Measurements from ENCODE around the gene TBX15. TPM values are rescaled to one million over a fixed set of nuclear protein-coding genes. Genes with fewer than 3 reads are reported as not detected.
"Not testable (repeated sequence)": the region's sequence is repeated elsewhere in the genome, so short reads cannot be mapped to it uniquely, and the experiment has no call there.

Gene TBX15
- total RNA-seq, 2 experiments from 2014 or later = not detected

DNA sequence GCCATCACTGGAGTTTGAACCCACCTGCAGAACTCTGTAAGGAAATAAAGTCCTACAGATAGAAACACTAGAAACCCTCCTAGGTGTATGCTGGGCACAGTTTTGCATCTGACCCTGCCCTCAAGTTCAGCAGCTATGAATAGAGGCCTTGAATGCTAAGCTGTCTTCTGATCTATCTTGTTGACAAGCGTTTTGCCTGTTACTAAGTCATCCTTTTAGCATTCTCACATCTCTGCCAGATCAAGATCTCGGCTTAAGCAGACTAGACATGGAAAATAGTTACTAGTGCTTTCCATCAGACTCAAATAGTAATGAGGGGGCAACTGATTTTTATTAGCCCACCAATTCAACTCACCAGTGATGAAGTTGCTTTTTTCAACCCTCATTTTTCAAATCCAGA is 10.5 kb downstream of the TBX15 start:
- DNase-seq = no peak
- Mint-ChIP-seq H3K27me3 (peaks cover 56% of the 10 kb centered on the region), H3K36me3 (ENCODE audit: low read depth) (peaks cover 8% of the 10 kb centered on the region), H3K9me3 (no peaks in the 10 kb centered on the region), H3K4me3 (no peak overlapping the region), H3K4me1 (no peaks in the 10 kb centered on the region), H3K27ac (no peak overlapping the region)
- ChIA-PET CTCF (no interaction called here), POLR2A (no interaction called here)

DNA sequence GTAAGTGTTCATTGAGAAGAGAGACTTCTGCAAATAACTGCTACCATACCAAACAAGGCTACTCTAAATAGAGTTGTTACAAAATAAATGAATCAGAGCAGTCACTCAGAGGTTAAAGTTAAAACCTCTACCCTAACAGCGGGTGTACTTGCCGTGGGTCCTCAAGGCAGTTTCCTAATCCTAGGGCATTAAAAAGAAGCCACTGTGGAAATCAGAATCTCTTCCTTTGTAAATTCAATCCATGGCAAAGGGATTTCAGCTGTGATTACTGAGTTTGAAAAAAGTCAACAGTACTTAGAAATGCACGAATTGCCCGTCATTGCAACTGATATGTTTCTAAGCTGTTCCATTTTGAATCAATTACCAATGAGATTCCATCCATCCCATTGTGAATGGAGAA is 13.5 kb downstream of the TBX15 start:
- ChIA-PET POLR2A (no interaction called here), CTCF (no interaction called here)
- Mint-ChIP-seq H3K9me3 (no peaks in the 10 kb centered on the region), H3K4me3 (no peak overlapping the region), H3K27me3 (peaks cover 33% of the 10 kb centered on the region), H3K36me3 (ENCODE audit: low read depth) (peaks cover 3% of the 10 kb centered on the region), H3K27ac (no peak overlapping the region), H3K4me1 (no peaks in the 10 kb centered on the region)
- no peak for DNase-seq

DNA sequence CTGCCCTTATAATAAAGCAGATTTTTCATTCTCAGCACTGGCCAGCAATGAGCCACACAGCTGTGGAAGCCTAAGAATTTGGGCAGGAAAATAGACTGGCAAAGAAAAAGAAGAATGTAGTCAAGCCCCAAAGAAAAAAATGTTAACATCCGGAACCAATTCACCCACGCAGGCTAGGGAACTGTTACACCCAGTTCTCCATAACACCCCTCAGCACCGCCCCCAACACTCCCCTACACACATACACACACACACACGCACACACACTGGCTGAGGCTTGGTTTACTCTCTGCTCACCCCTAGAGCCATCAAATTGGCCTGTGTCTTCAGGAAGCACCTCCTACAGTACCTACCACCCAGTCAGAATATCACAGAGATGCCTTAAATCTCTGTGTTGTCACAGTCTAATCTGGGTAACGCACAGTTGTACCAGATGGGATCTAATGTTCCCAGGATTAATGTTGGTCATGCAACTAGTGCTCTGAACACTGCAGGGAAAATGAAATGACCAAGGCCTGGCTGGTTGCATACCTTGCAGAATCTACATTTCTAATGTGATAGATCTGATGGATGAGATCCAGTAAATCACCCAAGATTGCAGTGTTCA is 14.5 kb downstream of the TBX15 start:
- DNase-seq = no peak
- Mint-ChIP-seq H3K4me3 (no peak overlapping the region), H3K4me1 (no peaks in the 10 kb centered on the region), H3K9me3 (no peaks in the 10 kb centered on the region), H3K27ac (no peak overlapping the region), H3K27me3 (peaks cover 25% of the 10 kb centered on the region), H3K36me3 (ENCODE audit: low read depth) (no peaks in the 10 kb centered on the region)
- CTCF ChIA-PET = no interaction called here
- POLR2A ChIA-PET = no interaction called here

DNA sequence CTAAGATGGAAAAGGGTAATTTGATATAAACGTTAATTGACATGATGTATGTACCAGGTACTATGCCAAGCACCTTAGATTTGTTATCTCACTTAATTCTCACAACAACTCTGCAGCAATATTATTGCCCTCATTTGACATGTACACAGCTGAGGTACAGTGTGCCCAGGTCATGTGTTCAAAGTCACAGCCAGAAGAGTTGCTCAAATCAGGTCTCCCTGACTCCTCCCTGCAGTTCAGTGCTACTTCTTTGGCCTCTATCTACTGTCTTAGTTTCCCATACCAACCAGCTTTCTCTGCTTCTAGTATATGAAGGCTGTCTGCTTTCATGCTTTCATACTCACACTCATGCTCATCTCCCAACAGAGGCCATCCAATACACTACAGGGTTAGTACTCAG is 15.1 kb downstream of the TBX15 start:
- Mint-ChIP-seq H3K36me3 (ENCODE audit: low read depth) (no peaks in the 10 kb centered on the region), H3K27ac (no peak overlapping the region), H3K4me3 (no peak overlapping the region), H3K9me3 (no peaks in the 10 kb centered on the region), H3K27me3 (peaks cover 19% of the 10 kb centered on the region), H3K4me1 (no peaks in the 10 kb centered on the region)
- ChIA-PET POLR2A (no interaction called here), CTCF (no interaction called here)
- DNase-seq = no peak

DNA sequence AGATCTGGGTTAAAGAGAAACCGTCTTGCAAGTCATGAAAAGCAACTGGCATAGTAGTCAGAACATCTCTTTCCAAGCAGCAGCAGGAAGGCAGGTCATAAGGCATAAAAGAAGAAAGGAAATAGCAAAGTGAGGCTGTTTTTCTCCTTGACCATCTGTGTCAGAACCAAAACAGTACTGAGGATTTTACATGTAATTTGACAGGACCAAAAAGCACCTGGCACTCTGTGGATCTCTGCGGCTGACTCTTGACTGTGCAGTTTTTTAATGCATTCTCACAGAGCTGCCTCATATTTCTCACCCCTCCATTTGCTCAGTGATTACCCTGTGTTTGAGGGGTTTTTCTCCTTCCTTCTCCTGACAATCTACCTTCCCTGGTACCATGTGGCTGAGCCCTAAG is 17.7 kb downstream of the TBX15 start:
- Mint-ChIP-seq H3K9me3 (no peaks in the 10 kb centered on the region), H3K4me1 (no peaks in the 10 kb centered on the region), H3K27me3 (peaks cover 9% of the 10 kb centered on the region), H3K27ac (no peak overlapping the region), H3K36me3 (ENCODE audit: low read depth) (no peaks in the 10 kb centered on the region), H3K4me3 (no peak overlapping the region)
- ChIA-PET CTCF (no interaction called here), POLR2A (no interaction called here)
- no peak for DNase-seq

DNA sequence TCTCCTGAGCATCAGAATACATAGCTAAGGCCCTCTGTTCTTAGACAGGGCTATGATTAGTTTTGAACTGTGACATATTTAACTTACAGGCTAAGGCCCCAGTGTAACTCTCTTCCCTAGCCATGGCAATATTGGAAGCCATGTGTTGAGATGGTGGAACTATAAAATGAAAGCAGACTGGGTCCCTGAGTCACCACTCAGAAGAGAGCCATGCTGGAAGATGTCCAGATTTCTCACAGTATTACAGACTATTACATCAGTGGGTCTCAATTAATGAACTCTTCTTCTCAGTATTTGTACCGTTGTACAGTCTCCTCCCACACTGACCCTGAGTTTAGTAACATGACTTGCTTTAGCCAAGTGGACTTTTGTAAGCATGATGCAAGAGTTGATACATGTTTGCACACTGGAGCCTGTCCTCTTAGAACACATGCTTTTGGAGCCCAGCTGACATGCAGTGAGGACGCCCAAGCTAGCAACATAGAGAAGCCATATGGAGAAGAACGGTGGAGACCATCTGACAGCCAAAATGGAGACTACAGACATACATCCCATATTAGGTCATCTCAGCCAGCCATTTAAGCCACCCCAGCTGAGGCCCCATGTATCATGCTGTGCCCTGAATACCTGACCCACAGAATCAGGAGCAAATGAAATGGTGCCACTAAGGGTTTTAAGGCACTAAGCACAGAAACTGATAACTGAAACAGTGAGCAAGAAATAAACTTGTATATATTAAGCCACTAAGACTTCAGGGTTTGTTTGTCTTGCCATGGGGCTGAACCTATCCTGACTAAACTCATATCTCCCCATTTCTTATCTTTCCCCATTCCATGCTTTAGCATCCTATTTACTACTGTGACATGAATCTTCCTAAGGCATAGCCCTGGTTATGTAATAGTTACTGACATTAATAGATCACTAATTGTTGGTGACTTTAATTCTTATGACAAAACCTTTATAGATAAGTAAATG is 24.4 kb downstream of the TBX15 start:
- Mint-ChIP-seq H3K27ac (no peak overlapping the region), H3K4me3 (no peak overlapping the region), H3K36me3 (ENCODE audit: low read depth) (no peaks in the 10 kb centered on the region), H3K4me1 (no peaks in the 10 kb centered on the region), H3K27me3 (no peaks in the 10 kb centered on the region), H3K9me3 (no peaks in the 10 kb centered on the region)
- ChIA-PET POLR2A (no interaction called here), CTCF (no interaction called here)
- DNase-seq = no peak

DNA sequence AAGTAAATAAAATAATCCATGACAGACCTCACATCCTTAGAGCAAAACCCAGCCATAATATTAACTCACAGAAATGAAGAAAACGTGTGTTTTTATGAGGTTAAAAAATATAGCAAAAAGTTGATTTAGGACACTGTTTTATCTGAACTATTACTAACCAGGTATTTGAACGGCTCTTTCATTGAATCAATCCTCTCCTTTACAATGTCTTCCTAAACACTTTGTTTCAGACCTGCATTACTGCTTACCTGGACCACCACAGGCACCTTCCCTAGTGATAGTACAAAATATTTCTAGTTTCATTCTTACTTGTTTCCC is 25.0 kb downstream of the TBX15 start:
- POLR2A ChIA-PET = no interaction called here
- H3K27me3 Mint-ChIP-seq = no peaks in the 10 kb centered on the region
- H3K9me3 Mint-ChIP-seq = no peaks in the 10 kb centered on the region
- H3K27ac Mint-ChIP-seq = no peak overlapping the region
- H3K4me3 Mint-ChIP-seq = no peak overlapping the region
- H3K4me1 Mint-ChIP-seq = no peaks in the 10 kb centered on the region
- DNase-seq = no peak
- H3K36me3 Mint-ChIP-seq (ENCODE audit: low read depth) = no peaks in the 10 kb centered on the region
- CTCF ChIA-PET = no interaction called here

DNA sequence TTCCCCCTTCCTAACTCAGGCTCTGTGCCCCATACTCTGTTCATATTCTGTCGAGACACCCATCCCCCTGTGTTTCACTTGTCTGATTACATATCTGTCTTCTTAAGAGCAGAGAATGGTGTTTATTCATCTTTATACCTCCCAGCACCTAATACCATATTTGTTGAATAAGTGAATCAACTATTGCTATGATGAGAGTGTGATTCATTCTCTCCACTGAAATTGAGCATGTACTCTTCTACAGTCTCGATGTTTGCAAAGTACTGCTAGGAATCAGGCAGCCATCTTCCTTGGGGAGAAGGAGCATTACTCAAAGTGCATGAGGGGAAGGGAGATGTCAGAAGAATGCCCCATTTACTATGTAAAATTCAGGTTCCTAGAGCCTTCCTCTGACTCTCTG is 27.0 kb downstream of the TBX15 start:
- no peaks in the 10 kb centered on the region for H3K27me3 Mint-ChIP-seq
- CTCF ChIA-PET = no interaction called here
- H3K4me1 Mint-ChIP-seq = no peaks in the 10 kb centered on the region
- H3K9me3 Mint-ChIP-seq = no peaks in the 10 kb centered on the region
- POLR2A ChIA-PET = no interaction called here
- no peak for DNase-seq
- H3K4me3 Mint-ChIP-seq = no peak overlapping the region
- H3K36me3 Mint-ChIP-seq (ENCODE audit: low read depth) = no peaks in the 10 kb centered on the region
- no peak overlapping the region for H3K27ac Mint-ChIP-seq

DNA sequence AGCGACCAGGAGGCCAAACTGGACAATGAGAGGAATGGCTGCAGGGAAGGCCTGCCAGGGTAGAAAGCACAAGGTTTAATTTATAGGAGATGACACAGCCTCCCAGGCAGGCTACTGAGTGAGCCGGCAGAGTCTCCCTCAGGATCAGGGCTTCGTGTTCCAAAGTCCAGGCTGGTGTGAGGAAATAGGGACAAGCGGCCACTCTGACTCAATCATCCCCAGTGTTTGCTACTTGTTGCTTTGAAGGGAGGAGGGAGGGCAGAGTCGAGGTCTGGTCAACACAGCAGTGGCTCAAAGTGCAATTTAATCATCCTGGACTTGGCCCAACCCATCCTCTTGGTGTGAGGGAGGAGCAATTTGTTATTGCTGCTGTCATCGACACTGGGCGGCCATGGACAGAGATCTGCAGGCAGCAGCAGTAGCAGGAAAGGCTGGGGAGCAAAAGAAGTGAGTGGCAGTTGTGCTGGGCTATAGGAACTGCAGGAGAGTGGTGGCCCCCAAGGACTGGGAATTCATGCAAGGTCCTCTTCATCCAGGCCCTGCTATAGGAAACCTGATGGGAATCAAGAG is 27.5 kb downstream of the TBX15 start:
- CTCF ChIA-PET = no interaction called here
- no peak for DNase-seq
- H3K36me3 Mint-ChIP-seq (ENCODE audit: low read depth) = no peaks in the 10 kb centered on the region
- no peak overlapping the region for H3K27ac Mint-ChIP-seq
- no peaks in the 10 kb centered on the region for H3K4me1 Mint-ChIP-seq
- POLR2A ChIA-PET = no interaction called here
- no peak overlapping the region for H3K4me3 Mint-ChIP-seq
- H3K27me3 Mint-ChIP-seq = no peaks in the 10 kb centered on the region
- no peaks in the 10 kb centered on the region for H3K9me3 Mint-ChIP-seq

DNA sequence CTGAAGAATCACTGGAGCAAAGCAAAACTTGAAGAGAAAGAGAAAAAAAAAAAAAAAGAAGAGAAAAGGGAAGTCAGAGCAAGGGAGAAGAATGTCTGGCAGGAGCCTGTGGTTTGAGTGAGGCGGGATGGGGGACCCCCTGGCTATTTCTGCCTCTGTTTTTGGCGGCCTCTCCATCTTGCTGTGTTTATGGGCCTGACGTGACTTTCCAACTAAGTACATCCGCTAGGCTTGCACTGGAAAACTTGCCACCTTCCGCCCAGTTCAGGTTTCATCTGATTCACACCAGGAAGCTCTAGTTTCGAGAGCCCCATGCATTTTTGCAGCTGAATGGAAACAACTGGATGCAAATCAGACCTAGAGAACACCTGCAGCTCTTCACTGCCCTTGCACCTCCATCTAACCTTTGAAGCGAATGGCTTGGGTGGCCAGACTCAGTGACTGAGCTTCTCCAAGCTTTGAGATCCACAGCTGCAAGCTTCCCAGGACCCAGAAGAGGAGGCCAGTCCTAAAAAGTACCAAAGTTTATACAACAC is 28.0 kb downstream of the TBX15 start:
- H3K9me3 Mint-ChIP-seq = no peaks in the 10 kb centered on the region
- DNase-seq = no peak
- H3K4me3 Mint-ChIP-seq = no peak overlapping the region
- POLR2A ChIA-PET = no interaction called here
- CTCF ChIA-PET = interaction anchor here (0.6 kb wide), 1 partner anchor 796 kb away, joined by 3 read pairs; no protein-coding TSS in a partner anchor
- no peak overlapping the region for H3K27ac Mint-ChIP-seq
- no peaks in the 10 kb centered on the region for H3K4me1 Mint-ChIP-seq
- H3K36me3 Mint-ChIP-seq (ENCODE audit: low read depth) = no peaks in the 10 kb centered on the region
- H3K27me3 Mint-ChIP-seq = no peaks in the 10 kb centered on the region

DNA sequence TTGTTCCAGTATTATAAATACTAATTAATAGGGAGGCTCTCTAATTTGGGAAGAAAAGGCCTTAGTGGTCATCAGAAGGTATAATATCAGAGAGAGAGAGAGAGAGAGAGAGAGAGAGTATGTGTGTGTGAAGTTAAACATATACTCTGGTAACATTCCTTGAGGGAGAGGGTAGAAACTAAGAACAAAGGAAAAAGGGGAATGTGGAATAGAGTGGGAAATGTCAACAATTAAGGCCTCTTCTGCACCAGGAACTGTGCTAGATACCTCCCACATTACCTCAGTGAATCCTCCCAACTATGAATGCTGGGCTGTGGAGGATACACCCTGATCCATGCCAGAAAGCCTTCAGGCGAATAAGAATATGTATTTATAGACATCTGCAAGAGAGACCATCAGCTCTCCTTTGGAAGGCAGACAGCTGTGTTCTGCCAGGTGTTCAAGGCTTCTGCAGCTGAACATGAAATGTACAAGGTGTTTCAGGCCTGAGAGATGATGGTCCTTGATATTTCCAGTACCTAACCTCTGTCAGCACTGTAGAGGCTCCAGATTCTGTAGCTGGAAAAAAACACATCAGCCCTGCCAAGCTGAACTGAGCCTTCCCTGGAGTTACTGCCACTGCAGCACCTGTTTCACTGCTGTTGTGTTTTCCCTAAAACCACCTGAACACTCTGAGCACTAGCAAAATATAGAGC is 29.1 kb downstream of the TBX15 start:
- Mint-ChIP-seq H3K4me3 (no peak overlapping the region), H3K36me3 (ENCODE audit: low read depth) (no peaks in the 10 kb centered on the region), H3K4me1 (no peaks in the 10 kb centered on the region), H3K27me3 (no peaks in the 10 kb centered on the region), H3K9me3 (no peaks in the 10 kb centered on the region), H3K27ac (no peak overlapping the region)
- ChIA-PET CTCF (interaction anchor here (0.6 kb wide), 1 partner anchor 795 kb away, joined by 3 read pairs; no protein-coding TSS in a partner anchor), POLR2A (no interaction called here)
- no peak for DNase-seq

DNA sequence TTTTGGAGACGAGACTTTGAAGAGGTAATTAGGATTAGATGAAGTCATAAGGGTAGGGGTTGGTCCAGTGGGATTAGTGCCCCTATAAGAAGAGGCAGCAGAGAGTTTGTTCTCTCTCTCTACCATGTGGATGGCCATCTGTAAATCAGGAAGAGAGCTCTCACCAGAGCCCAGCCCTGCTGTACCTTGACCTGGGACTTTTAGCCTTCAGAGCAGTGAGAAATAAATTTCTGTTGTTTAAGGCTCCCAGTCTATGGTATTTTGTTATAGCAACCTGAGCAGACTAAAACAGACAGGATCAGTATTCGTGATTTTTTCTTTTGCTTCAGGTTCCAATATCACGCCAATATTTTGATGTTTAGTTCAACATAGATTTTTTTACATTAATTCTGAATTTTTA is 30.0 kb downstream of the TBX15 start:
- no peak overlapping the region for H3K4me3 Mint-ChIP-seq
- DNase-seq = no peak
- H3K27ac Mint-ChIP-seq = no peak overlapping the region
- ChIA-PET POLR2A (no interaction called here), CTCF (no interaction called here)
- H3K36me3 Mint-ChIP-seq (ENCODE audit: low read depth) = no peaks in the 10 kb centered on the region
- no peaks in the 10 kb centered on the region for H3K27me3 Mint-ChIP-seq
- no peaks in the 10 kb centered on the region for H3K4me1 Mint-ChIP-seq
- no peaks in the 10 kb centered on the region for H3K9me3 Mint-ChIP-seq

DNA sequence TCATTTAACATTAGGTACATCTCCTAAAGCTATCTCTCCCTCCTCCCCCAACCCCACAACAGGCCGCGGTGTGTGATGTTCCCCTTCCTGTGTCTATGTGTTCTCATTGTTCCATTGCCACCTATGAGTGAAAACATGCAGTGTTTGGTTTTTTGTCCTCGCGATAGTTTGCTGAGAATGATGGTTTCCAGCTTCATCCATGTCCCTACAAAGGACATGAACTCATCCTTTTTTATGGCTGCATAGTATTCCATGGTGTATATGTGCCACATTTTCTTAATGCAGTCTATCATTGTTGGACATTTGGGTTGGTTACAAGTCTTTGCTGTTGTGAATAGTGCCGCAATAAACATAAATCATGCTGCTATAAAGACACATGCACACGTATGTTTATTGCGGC is 30.6 kb downstream of the TBX15 start:
- CTCF ChIA-PET; POLR2A ChIA-PET; H3K36me3 Mint-ChIP-seq (ENCODE audit: low read depth); H3K4me1 Mint-ChIP-seq; H3K27me3 Mint-ChIP-seq; H3K9me3 Mint-ChIP-seq; H3K4me3 Mint-ChIP-seq; H3K27ac Mint-ChIP-seq; DNase-seq: not testable (repeated sequence)
